HUES64 (cell line): Measurements from ENCODE around the gene PDCD10.

Experiments
- H3K27ac ChIP-seq: 2 replicates; pipeline ENCODE4 v1.7.0; 2013; ENCODE audit warnings: low read depth, low read length, inconsistent platforms
- H3K27me3 ChIP-seq: 2 replicates; pipeline ENCODE4 v1.6.1; 2013; ENCODE audit warnings: mild to moderate bottlenecking, low read length; ENCODE audit not compliant: insufficient read depth
- H3K36me3 ChIP-seq: 2 replicates; pipeline ENCODE4 v1.6.1; 2013; ENCODE audit warnings: mild to moderate bottlenecking, low read length; ENCODE audit not compliant: insufficient read depth
- H3K4me1 ChIP-seq: 2 replicates; pipeline ENCODE4 v1.6.1; 2013; ENCODE audit warnings: mild to moderate bottlenecking, low read length, moderate library complexity; ENCODE audit not compliant: insufficient read depth
- H3K4me3 ChIP-seq: 2 replicates; pipeline ENCODE4 v1.5.1; 2013; ENCODE audit warnings: mild to moderate bottlenecking, low read length, moderate library complexity
- H3K9ac ChIP-seq: 2 replicates; pipeline ENCODE4 v1.6.1; 2013; ENCODE audit warnings: mild to moderate bottlenecking, low read depth, low read length
- H3K9me3 ChIP-seq: 2 replicates; pipeline ENCODE4 v1.6.1; 2013; ENCODE audit warnings: low read depth, low read length; ENCODE audit not compliant: insufficient read depth
- WGBS: fragments of 150-250, 120-280 bp; methylation state at CpG from one replicate; pipeline ENCODE4 v1.1.7; 2013; ENCODE audit warnings: missing lambda C conversion rate; 5-methylcytosine and 5-hydroxymethylcytosine counted together

Gene PDCD10

GRCh38 chr3:167716920-167717319 lies 17.8 kb downstream of the PDCD10 start:
- Histone ChIP-seq H3K4me1 (no peaks in the 10 kb centered on the region), H3K9ac (no peak overlapping the region), H3K9me3 (peaks cover 4% of the 10 kb centered on the region), H3K4me3 (no peak overlapping the region), H3K27me3 (no peaks in the 10 kb centered on the region), H3K27ac (no peak overlapping the region), H3K36me3 (peaks cover 71% of the 10 kb centered on the region)
- WGBS = 99% methylated on average over 2 of the region's 2 CpGs

GRCh38 chr3:167714871-167715270 lies 19.8 kb downstream of the PDCD10 start:
- Histone ChIP-seq H3K9ac (no peak overlapping the region), H3K4me1 (no peaks in the 10 kb centered on the region), H3K9me3 (no peaks in the 10 kb centered on the region), H3K27ac (no peak overlapping the region), H3K4me3 (no peak overlapping the region), H3K27me3 (no peaks in the 10 kb centered on the region), H3K36me3 (peaks cover 61% of the 10 kb centered on the region)
- 100% methylated on average over 1 of the region's 1 CpG for WGBS

GRCh38 chr3:167712445-167712844 lies 22.2 kb downstream of the PDCD10 start:
- peaks cover 50% of the 10 kb centered on the region for H3K36me3 ChIP-seq
- H3K4me1 ChIP-seq = no peaks in the 10 kb centered on the region
- H3K9me3 ChIP-seq = no peaks in the 10 kb centered on the region
- 100% methylated on average over 2 of the region's 3 CpGs for WGBS
- no peak overlapping the region for H3K27ac ChIP-seq
- no peak overlapping the region for H3K4me3 ChIP-seq
- H3K27me3 ChIP-seq = no peaks in the 10 kb centered on the region
- no peak overlapping the region for H3K9ac ChIP-seq

GRCh38 chr3:167711439-167711838 lies 23.3 kb downstream of the PDCD10 start:
- no peak overlapping the region for H3K4me3 ChIP-seq
- H3K36me3 ChIP-seq = peaks cover 49% of the 10 kb centered on the region
- WGBS = 100% methylated on average over 1 of the region's 1 CpG
- H3K27ac ChIP-seq = no peak overlapping the region
- H3K9me3 ChIP-seq = no peaks in the 10 kb centered on the region
- H3K27me3 ChIP-seq = no peaks in the 10 kb centered on the region
- H3K4me1 ChIP-seq = no peaks in the 10 kb centered on the region
- no peak overlapping the region for H3K9ac ChIP-seq

GRCh38 chr3:167710552-167710951 lies 24.1 kb downstream of the PDCD10 start:
- no peaks in the 10 kb centered on the region for H3K27me3 ChIP-seq
- peaks cover 47% of the 10 kb centered on the region for H3K36me3 ChIP-seq
- no peaks in the 10 kb centered on the region for H3K9me3 ChIP-seq
- H3K27ac ChIP-seq = no peak overlapping the region
- H3K4me3 ChIP-seq = no peak overlapping the region
- no peak overlapping the region for H3K9ac ChIP-seq
- H3K4me1 ChIP-seq = no peaks in the 10 kb centered on the region

GRCh38 chr3:167709690-167710089 lies 25.0 kb downstream of the PDCD10 start:
- Histone ChIP-seq H3K36me3 (peaks cover 45% of the 10 kb centered on the region), H3K9me3 (no peaks in the 10 kb centered on the region), H3K27me3 (no peaks in the 10 kb centered on the region), H3K4me3 (no peak overlapping the region), H3K27ac (no peak overlapping the region), H3K4me1 (no peaks in the 10 kb centered on the region), H3K9ac (no peak overlapping the region)
- 95% methylated on average over 4 of the region's 4 CpGs for WGBS

GRCh38 chr3:167705840-167706239 lies 28.9 kb downstream of the PDCD10 start:
- Histone ChIP-seq H3K27me3 (no peaks in the 10 kb centered on the region), H3K27ac (no peak overlapping the region), H3K4me1 (no peaks in the 10 kb centered on the region), H3K4me3 (no peak overlapping the region), H3K36me3 (peaks cover 70% of the 10 kb centered on the region), H3K9ac (no peak overlapping the region), H3K9me3 (no peaks in the 10 kb centered on the region)
- 93% methylated on average over 2 of the region's 2 CpGs for WGBS

- Histone ChIP-seq H3K27ac (no peak overlapping the region), H3K27me3 (no peaks in the 10 kb centered on the region), H3K9ac (no peak overlapping the region), H3K36me3 (peaks cover 68% of the 10 kb centered on the region), H3K4me3 (no peak overlapping the region), H3K9me3 (no peaks in the 10 kb centered on the region), H3K4me1 (no peaks in the 10 kb centered on the region)
- WGBS = 94% methylated on average over 2 of the region's 2 CpGs
These were observed 33.8 kb downstream of the PDCD10 start for GRCh38 chr3:167700926-167701325.

- WGBS = 98% methylated on average over 3 of the region's 4 CpGs
- Histone ChIP-seq H3K4me3 (no peak overlapping the region), H3K27me3 (no peaks in the 10 kb centered on the region), H3K36me3 (peaks cover 73% of the 10 kb centered on the region), H3K9ac (no peak overlapping the region), H3K27ac (no peak overlapping the region), H3K9me3 (no peaks in the 10 kb centered on the region), H3K4me1 (no peaks in the 10 kb centered on the region)
These were observed 34.6 kb downstream of the PDCD10 start for GRCh38 chr3:167700046-167700445.

GRCh38 chr3:167694121-167694520 lies 40.6 kb downstream of the PDCD10 start:
- Histone ChIP-seq H3K9ac (no peak overlapping the region), H3K9me3 (no peaks in the 10 kb centered on the region), H3K4me1 (peaks cover 12% of the 10 kb centered on the region), H3K27ac (no peak overlapping the region), H3K36me3 (peaks cover 61% of the 10 kb centered on the region), H3K4me3 (no peak overlapping the region), H3K27me3 (no peaks in the 10 kb centered on the region)
- WGBS = 93% methylated on average over 2 of the region's 2 CpGs

GRCh38 chr3:167691366-167691765 lies 43.3 kb downstream of the PDCD10 start:
- no peaks in the 10 kb centered on the region for H3K27me3 ChIP-seq
- H3K4me3 ChIP-seq = no peak overlapping the region
- peaks cover 61% of the 10 kb centered on the region for H3K36me3 ChIP-seq

GRCh38 chr3:167684388-167684993 lies 50.2 kb downstream of the PDCD10 start:
- H3K4me3 ChIP-seq = no peak overlapping the region
- H3K9ac ChIP-seq = no peak overlapping the region
- H3K36me3 ChIP-seq = peaks cover 72% of the 10 kb centered on the region
- no peaks in the 10 kb centered on the region for H3K9me3 ChIP-seq
- H3K27me3 ChIP-seq = no peaks in the 10 kb centered on the region
- H3K27ac ChIP-seq = no peak overlapping the region
- no peaks in the 10 kb centered on the region; the same call in 1 of the 2 replicates for H3K4me1 ChIP-seq

More at GRCh38 chr3:167691366-167691765, 43.3 kb downstream of the PDCD10 start:
- 91% methylated on average over 3 of the region's 3 CpGs for WGBS
- Histone ChIP-seq H3K9me3 (no peaks in the 10 kb centered on the region), H3K4me1 (peaks cover 12% of the 10 kb centered on the region), H3K9ac (no peak overlapping the region), H3K27ac (no peak overlapping the region)
